Measurements from ENCODE around the gene LTC4S. TPM values are rescaled to one million over a fixed set of nuclear protein-coding genes. Genes with fewer than 3 reads are reported as not detected.

Gene LTC4S
- total and polyA plus RNA-seq, 2 experiments from 2014 or later, result 5.8 to 10.1 TPM

DNA sequence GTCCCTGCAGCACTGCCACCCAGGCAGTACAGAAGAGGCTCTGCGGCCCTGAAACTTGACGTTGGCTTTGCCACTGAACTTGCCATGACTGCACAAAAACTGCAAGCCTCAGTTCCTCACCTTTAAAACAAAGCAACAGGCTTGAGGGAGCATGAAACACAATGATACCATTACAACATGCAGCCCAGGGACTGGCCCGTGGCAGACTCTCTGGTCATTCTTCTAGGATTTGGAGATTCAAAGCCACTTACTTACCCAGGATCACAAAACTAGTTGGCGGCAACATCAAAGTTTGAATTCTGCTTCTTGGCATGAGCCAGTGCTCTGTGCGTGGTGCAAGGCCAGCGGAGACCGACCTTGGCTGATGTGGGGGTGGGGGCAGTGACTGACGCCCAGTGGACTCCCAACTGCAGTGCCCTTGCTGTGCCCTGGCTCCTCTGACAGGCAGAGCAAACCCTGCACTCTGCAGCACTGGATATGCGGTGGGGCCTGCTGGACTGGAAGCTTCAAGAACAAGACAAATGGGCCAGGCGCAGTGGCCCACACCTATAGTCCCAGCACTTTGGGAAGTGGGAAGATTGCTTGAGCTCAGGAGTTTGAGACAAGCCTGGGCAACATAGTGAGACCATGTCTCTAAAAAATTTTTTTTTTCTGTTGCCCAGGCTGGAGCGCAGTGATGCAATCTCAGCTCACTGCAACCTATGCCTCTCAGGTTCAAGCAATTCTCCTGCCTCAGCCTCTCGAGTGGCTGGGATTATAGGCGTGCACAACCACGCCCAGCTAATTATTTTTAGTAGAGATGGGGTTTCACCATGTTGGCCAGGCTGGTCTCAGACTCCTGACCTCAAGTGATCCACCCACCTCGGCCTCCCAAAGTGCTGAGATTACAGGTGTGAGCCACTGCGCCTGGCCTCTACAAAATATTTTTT, 45.8 kb downstream of the LTC4S start:
- Histone ChIP-seq H3K27me3 (ENCODE audit: insufficient read depth) (no peaks in the 10 kb centered on the region), H3K9me2 (ENCODE audit: insufficient read depth) (no peaks in the 10 kb centered on the region), H3K79me2 (replicated peaks; ENCODE audit: insufficient read depth) (no peaks in the 10 kb centered on the region), H3K4me3 (no peak overlapping the region), H3F3A (replicated peaks; ENCODE audit: low read depth) (peaks cover 12% of the 10 kb centered on the region; the same call in 1 of the 2 replicates), H3K4me1 (ENCODE audit: insufficient read depth) (no peaks in the 10 kb centered on the region), H4K20me1 (replicated peaks; ENCODE audit: insufficient read depth) (0 out of 2 replicates have a peak, but pooled peaks cover 2% of the 10 kb centered on the region), H2AFZ (no peak overlapping the region), H3K36me3 (ENCODE audit: insufficient read depth) (peaks cover 9% of the 10 kb centered on the region), H3K27ac (ENCODE audit: low read depth) (peak overlapping the region; percentile 84), H3K4me2 (no peak overlapping the region)
- H3K27me3 Mint-ChIP-seq (ENCODE audit: insufficient read depth, low read depth, poor library complexity), result peaks cover 26% of the 10 kb centered on the region
- H3K9me3 Mint-ChIP-seq, result peaks cover 14% of the 10 kb centered on the region
- TF ChIP-seq POLR2AphosphoS5 (IDR thresholded peaks at IDR 0.05; ENCODE audit: low read depth) (0 out of 2 replicates have a peak, but pooled peaks have one; percentile 11), ZNF114 (CRISPR knock-in tag; IDR thresholded peaks at IDR 0.05) (no peak)
- TF ChIP-seq, protein P1, sequence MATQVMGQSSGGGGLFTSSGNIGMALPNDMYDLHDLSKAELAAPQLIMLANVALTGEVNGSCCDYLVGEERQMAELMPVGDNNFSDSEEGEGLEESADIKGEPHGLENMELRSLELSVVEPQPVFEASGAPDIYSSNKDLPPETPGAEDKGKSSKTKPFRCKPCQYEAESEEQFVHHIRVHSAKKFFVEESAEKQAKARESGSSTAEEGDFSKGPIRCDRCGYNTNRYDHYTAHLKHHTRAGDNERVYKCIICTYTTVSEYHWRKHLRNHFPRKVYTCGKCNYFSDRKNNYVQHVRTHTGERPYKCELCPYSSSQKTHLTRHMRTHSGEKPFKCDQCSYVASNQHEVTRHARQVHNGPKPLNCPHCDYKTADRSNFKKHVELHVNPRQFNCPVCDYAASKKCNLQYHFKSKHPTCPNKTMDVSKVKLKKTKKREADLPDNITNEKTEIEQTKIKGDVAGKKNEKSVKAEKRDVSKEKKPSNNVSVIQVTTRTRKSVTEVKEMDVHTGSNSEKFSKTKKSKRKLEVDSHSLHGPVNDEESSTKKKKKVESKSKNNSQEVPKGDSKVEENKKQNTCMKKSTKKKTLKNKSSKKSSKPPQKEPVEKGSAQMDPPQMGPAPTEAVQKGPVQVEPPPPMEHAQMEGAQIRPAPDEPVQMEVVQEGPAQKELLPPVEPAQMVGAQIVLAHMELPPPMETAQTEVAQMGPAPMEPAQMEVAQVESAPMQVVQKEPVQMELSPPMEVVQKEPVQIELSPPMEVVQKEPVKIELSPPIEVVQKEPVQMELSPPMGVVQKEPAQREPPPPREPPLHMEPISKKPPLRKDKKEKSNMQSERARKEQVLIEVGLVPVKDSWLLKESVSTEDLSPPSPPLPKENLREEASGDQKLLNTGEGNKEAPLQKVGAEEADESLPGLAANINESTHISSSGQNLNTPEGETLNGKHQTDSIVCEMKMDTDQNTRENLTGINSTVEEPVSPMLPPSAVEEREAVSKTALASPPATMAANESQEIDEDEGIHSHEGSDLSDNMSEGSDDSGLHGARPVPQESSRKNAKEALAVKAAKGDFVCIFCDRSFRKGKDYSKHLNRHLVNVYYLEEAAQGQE (IDR thresholded peaks at IDR 0.05; ENCODE audit: unreplicated experiment), result no peak
- ATAC-seq (0 out of 3 replicates have a peak, but pooled peaks have one; percentile 9), DNase-seq (ENCODE audit: low spot score) (no peak)
- no peaks in the 10 kb centered on the region for H3K4me1 Mint-ChIP-seq
- no peak overlapping the region for H3K4me3 Mint-ChIP-seq
- peaks cover 87% of the 10 kb centered on the region for H3K36me3 Mint-ChIP-seq (ENCODE audit: low read depth)
- peak overlapping the region; percentile 40 for H3K27ac Mint-ChIP-seq

DNA sequence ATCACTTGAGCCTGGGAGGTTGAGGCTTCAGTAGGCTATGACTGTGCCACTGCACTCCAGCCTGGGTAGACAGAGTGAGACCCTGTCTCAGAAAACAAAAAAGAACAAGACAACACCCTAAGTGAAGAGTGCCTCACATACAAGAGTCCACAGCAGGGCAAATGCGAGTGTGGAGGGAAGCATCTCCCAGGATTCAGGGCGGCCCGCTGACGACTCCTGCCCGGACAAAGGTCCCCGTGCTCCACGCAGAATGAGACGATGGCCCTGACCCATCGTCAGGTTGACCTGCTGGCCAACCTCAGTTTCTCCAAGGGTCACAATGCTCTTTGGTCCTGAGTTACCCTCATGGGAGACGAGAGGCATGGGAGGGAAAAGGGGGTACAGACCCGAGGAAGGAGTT, 46.5 kb downstream of the LTC4S start:
- no peaks in the 10 kb centered on the region for H3K4me1 ChIP-seq (ENCODE audit: insufficient read depth)
- H3K27ac ChIP-seq (ENCODE audit: low read depth), result no peak overlapping the region
- TF ChIP-seq, protein P1 (IDR thresholded peaks at IDR 0.05; ENCODE audit: unreplicated experiment), result no peak
- Mint-ChIP-seq H3K36me3 (ENCODE audit: low read depth) (peaks cover 86% of the 10 kb centered on the region), H3K27ac (no peak overlapping the region), H3K4me3 (no peak overlapping the region; the same call in 2 of the 3 replicates), H3K4me1 (no peaks in the 10 kb centered on the region), H3K27me3 (ENCODE audit: insufficient read depth, low read depth, poor library complexity) (peaks cover 26% of the 10 kb centered on the region), H3K9me3 (peaks cover 19% of the 10 kb centered on the region)
- no peaks in the 10 kb centered on the region for H3K79me2 ChIP-seq (replicated peaks; ENCODE audit: insufficient read depth)
- ATAC-seq, result no peak
- H3F3A ChIP-seq (replicated peaks; ENCODE audit: low read depth), result peaks cover 12% of the 10 kb centered on the region; the same call in 1 of the 2 replicates
- no peak overlapping the region for H3K4me2 ChIP-seq
- H3K36me3 ChIP-seq (ENCODE audit: insufficient read depth), result peaks cover 9% of the 10 kb centered on the region
- H3K27me3 ChIP-seq (ENCODE audit: insufficient read depth), result no peaks in the 10 kb centered on the region
- H4K20me1 ChIP-seq (replicated peaks; ENCODE audit: insufficient read depth), result 0 out of 2 replicates have a peak, but pooled peaks cover 2% of the 10 kb centered on the region
- no peaks in the 10 kb centered on the region for H3K9me2 ChIP-seq (ENCODE audit: insufficient read depth)
- no peak overlapping the region for H2AFZ ChIP-seq
- DNase-seq (ENCODE audit: low spot score), result no peak
- H3K4me3 ChIP-seq, result no peak overlapping the region
